ENCODE data around the gene AVPR2. TPM values are rescaled to one million over a fixed set of nuclear protein-coding genes. Genes with fewer than 3 reads are reported as not detected.

AVPR2 gene
- total and polyA plus RNA-seq, 9 of the 15 experiments (the other 6 are each of a cell fraction or from before 2014, with no cell fraction given): not detected

DNA sequence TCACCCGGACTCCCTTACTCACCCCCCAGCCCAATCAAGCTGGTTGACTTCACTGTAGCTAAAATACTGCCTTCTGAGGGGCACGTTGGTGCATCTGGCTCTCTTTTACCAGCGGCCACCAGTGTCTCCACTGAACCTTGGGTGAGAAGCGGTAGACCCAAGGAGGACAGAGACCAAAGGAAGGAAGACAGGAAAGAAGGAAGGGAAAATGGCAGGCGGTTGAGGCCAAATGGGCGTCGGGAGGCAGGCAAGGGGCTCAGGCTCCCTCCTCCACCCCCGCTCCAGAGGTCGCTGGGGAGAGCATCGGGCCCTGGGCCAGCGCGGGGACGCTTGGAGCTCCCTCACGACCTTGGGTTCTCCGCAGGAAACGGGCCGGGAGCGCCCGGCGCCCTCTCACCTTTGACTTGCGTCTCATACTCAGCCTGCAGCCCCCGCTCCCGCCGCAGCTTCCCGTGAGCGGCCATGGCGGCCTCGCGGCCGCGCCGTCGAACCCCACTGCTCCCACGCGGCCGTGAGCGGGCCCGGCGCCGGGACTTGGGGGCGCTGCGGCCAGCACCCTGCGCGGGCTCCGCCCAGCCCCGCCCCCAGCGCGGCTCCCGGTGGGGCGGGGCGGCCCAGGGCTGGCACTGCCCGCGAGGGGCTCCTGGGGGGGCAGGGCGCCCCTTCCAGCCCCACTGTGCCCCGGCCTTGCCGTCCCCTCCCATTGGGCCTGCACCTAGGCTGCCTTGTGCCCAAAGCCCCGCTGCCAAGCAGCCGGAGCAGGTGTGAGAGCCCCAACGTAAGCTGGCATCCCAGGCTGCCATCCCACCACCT is 21.5 kb downstream of the AVPR2 start, which contains the start of gene ARHGAP4 (continued):
- TF ChIP-seq, protein P1, sequence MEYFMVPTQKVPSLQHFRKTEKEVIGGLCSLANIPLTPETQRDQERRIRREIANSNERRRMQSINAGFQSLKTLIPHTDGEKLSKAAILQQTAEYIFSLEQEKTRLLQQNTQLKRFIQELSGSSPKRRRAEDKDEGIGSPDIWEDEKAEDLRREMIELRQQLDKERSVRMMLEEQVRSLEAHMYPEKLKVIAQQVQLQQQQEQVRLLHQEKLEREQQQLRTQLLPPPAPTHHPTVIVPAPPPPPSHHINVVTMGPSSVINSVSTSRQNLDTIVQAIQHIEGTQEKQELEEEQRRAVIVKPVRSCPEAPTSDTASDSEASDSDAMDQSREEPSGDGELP (CRISPR knock-in tag; IDR thresholded peaks at IDR 0.05; ENCODE audit: borderline replicate concordance): 0 out of 2 replicates have a peak, but pooled peaks have one; percentile 48
- TF ChIP-seq PML (IDR thresholded peaks at IDR 0.05; ENCODE audit: low read length) (peak; percentile 98), HNRNPH1 (optimal IDR thresholded peaks at IDR 0.05; ENCODE audit: low read depth, low read length) (no peak), SPI1 (IDR thresholded peaks at IDR 0.05; ENCODE audit: borderline replicate concordance, low read depth, low read length) (0 out of 2 replicates have a peak, but pooled peaks have one; percentile 2), NCOR1 (IDR thresholded peaks at IDR 0.05) (peak; percentile 64), GTF2A2 (tag; IDR thresholded peaks at IDR 0.05) (no peak), ZNF324 (CRISPR knock-in tag; IDR thresholded peaks at IDR 0.05) (no peak), BRF1 (IDR thresholded peaks at IDR 0.05; ENCODE audit: borderline replicate concordance, extremely low read depth, insufficient read length) (no peak), ATF7 (IDR thresholded peaks at IDR 0.05) (no peak), NFE2 (IDR thresholded peaks at IDR 0.05; ENCODE audit: low read depth) (no peak), E2F5 (CRISPR knock-in tag; IDR thresholded peaks at IDR 0.05) (no peak), ZSCAN32 (CRISPR knock-in tag; IDR thresholded peaks at IDR 0.05) (no peak), BCOR (IDR thresholded peaks at IDR 0.05) (no peak)
- TF ChIP-seq, protein P2, sequence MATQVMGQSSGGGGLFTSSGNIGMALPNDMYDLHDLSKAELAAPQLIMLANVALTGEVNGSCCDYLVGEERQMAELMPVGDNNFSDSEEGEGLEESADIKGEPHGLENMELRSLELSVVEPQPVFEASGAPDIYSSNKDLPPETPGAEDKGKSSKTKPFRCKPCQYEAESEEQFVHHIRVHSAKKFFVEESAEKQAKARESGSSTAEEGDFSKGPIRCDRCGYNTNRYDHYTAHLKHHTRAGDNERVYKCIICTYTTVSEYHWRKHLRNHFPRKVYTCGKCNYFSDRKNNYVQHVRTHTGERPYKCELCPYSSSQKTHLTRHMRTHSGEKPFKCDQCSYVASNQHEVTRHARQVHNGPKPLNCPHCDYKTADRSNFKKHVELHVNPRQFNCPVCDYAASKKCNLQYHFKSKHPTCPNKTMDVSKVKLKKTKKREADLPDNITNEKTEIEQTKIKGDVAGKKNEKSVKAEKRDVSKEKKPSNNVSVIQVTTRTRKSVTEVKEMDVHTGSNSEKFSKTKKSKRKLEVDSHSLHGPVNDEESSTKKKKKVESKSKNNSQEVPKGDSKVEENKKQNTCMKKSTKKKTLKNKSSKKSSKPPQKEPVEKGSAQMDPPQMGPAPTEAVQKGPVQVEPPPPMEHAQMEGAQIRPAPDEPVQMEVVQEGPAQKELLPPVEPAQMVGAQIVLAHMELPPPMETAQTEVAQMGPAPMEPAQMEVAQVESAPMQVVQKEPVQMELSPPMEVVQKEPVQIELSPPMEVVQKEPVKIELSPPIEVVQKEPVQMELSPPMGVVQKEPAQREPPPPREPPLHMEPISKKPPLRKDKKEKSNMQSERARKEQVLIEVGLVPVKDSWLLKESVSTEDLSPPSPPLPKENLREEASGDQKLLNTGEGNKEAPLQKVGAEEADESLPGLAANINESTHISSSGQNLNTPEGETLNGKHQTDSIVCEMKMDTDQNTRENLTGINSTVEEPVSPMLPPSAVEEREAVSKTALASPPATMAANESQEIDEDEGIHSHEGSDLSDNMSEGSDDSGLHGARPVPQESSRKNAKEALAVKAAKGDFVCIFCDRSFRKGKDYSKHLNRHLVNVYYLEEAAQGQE (IDR thresholded peaks at IDR 0.05; ENCODE audit: borderline replicate concordance): no peak
- TF ChIP-seq, protein P2 (CRISPR knock-in tag; IDR thresholded peaks at IDR 0.05; ENCODE audit: low read depth): 0 out of 2 replicates have a peak, but pooled peaks have one; percentile 64

All from K562 (cell line).